ENCODE data around the gene GPR183.

DNA sequence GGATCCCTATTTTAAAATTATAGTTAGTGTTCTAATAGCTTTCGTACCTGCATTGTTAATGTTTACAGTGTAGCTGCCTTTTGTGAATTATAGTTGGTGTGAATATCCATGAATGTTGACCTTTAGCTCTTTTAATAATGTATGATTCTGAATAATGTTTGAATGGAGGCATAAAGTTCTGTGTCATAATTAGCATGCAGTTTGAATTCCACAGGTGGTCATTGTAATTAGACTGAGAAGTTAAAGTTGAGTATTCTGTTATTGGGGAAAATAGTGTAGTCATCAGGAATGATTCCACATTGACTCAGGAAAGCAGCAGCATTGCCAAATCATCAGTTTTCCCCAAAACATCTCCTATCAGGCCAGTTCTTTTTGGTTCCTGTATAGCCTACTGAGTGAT, 61.1 kb downstream of the GPR183 start:
- no peak for TF ChIP-seq GATA2 (IDR thresholded peaks at IDR 0.05; ENCODE audit: low read depth, low read length)
- TF ChIP-seq GATA3 (IDR thresholded peaks at IDR 0.05; ENCODE audit: low read depth, low read length) = no peak
